Right lobe of liver (tissue), 4 donors: ENCODE measurements around the gene CREBBP.

ENCODE experiments used
- CTCF ChIP-seq, 4 donors: fragments of 200-600 bp in 3 of 4; fragments of 450-650 bp in 1 of 4; IDR thresholded peaks; one replicate each; pipeline versions ENCODE4 v1.5.1 to v1.8.0; 2016 to 2022; ENCODE audit warnings: antibody characterized with exemption in 4 of 4, mild to moderate bottlenecking in 2 of 4
- POLR2A ChIP-seq: fragments of 450-650 bp; IDR thresholded peaks from one replicate; pipeline ENCODE4 v1.6.1; 2017; ENCODE audit warnings: antibody characterized with exemption, mild to moderate bottlenecking
- donor health status: DM: no; HTN: no; CAD: no.
- donor health status: DM: no; HTN: no; CAD: no.
- donor health status: DM: no; HTN: yes; CAD: no.

- TF ChIP-seq POLR2A: no peak
- no peak for TF ChIP-seq CTCF (IDR thresholded peaks at IDR 0.05)
These were observed 152.6 kb downstream of the CREBBP start for GRCh38 chr16:3727806-3728381.
